Endothelial cell of umbilical vein (primary cell): Measurements from ENCODE around the gene AQP2. TPM values are rescaled to one million over a fixed set of nuclear protein-coding genes. Genes with fewer than 3 reads are reported as not detected.
"Not testable (repeated sequence)": the region's sequence is repeated elsewhere in the genome, so short reads cannot be mapped to it uniquely, and the experiment has no call there.

Source experiments
- BruUV-seq: library from RNA; stranded (reverse); fragments of 400-500 nt; replicated peaks from 2 replicates; lab custom pipeline; 2021; lab: Mats Ljungman, UMichigan
- CTCF ChIA-PET: fragments of 300-600, 350-600 bp; sonication (Branson Sonifier 250); formaldehyde crosslinking; loops from one replicate; lab custom pipeline; 2021; ENCODE audit warnings: antibody characterized with exemption, inconsistent platforms; lab: Charles Lee
- POLR2A ChIA-PET: fragments of 300-600, 350-600 bp; sonication (Branson Sonifier 250); formaldehyde crosslinking; loops from one replicate; lab custom pipeline; 2021; ENCODE audit warnings: antibody characterized with exemption, inconsistent platforms; lab: Charles Lee
- DNase-seq: peaks from one replicate; pipeline ENCODE4 v3.0.0-alpha.2; 2011; ENCODE audit warnings: low read depth, low spot score
- FAIRE-seq: peaks from 2 replicates; lab custom pipeline; 2011; peaks lifted over from hg19 to GRCh38; lab: Jason Lieb, UNC
- H2AFZ ChIP-seq: 2 replicates; pipeline ENCODE4 v1.6.0; 2012; ENCODE audit warnings: low read depth, low read length, control low read depth, inconsistent platforms
- H3K27ac ChIP-seq: 2 replicates; pipeline ENCODE4 v1.5.1; 2011; ENCODE audit warnings: low read depth, mild to moderate bottlenecking, control low read depth, low read length, moderate library complexity; ENCODE audit not compliant: insufficient read depth
- H3K27me3 ChIP-seq, 2 experiments: 2 replicates each; pipeline versions ENCODE4 v1.6.0 to v1.6.1; 2011; ENCODE audit warnings: low read length in 2 of 2, mixed read lengths in 1 of 2; ENCODE audit not compliant: control insufficient read depth in 2 of 2, insufficient read depth in 2 of 2
- H3K36me3 ChIP-seq, 2 experiments: 2 replicates in 1 of 2; 3 replicates in 1 of 2; pipeline ENCODE4 v1.5.1; 2011; ENCODE audit warnings: low read length in 2 of 2, mild to moderate bottlenecking in 1 of 2, moderate library complexity in 1 of 2; ENCODE audit not compliant: control insufficient read depth in 2 of 2, insufficient read depth in 2 of 2; ENCODE audit errors: extremely low read depth in 1 of 2
- H3K4me1 ChIP-seq: 3 replicates; pipeline ENCODE4 v1.5.1; 2011; ENCODE audit warnings: mild to moderate bottlenecking, low read length; ENCODE audit not compliant: control insufficient read depth, insufficient read depth; ENCODE audit errors: extremely low read depth
- H3K4me2 ChIP-seq: 2 replicates; pipeline ENCODE4 v1.6.1; 2011; ENCODE audit warnings: low read length, control low read depth, mixed read lengths; ENCODE audit not compliant: insufficient read depth
- H3K4me3 ChIP-seq, 3 experiments: fragments of 200-600 bp in 1 of 3; sonication (generic), shearing (Covaris generic) in 1 of 3; replicated peaks in 1 of 3; 2 replicates each; pipeline ENCODE4 v1.5.1; 2011 to 2016; ENCODE audit warnings: control low read depth in 3 of 3, low read length in 3 of 3, mild to moderate bottlenecking in 2 of 3, inconsistent platforms in 1 of 3, low read depth in 1 of 3, moderate library complexity in 1 of 3; ENCODE audit not compliant: insufficient read depth in 1 of 3
- H3K79me2 ChIP-seq: 2 replicates; pipeline ENCODE4 v1.6.0; 2012; ENCODE audit warnings: low read length, inconsistent platforms; ENCODE audit not compliant: control insufficient read depth, insufficient read depth
- H3K9ac ChIP-seq: replicated peaks from 2 replicates; pipeline ENCODE3; 2011; ENCODE audit warnings: low read length, control low read depth; ENCODE audit not compliant: insufficient read depth; ENCODE audit errors: extremely low read depth
- H3K9me1 ChIP-seq: replicated peaks from 3 replicates; pipeline ENCODE4 v1.6.0; 2011; ENCODE audit warnings: mild to moderate bottlenecking, low read length; ENCODE audit not compliant: control insufficient read depth, insufficient read depth; ENCODE audit errors: extremely low read depth
- H3K9me3 ChIP-seq: replicated peaks from 2 replicates; pipeline ENCODE4 v1.5.1; 2012; ENCODE audit warnings: low read length, inconsistent platforms; ENCODE audit not compliant: control insufficient read depth, insufficient read depth
- H4K20me1 ChIP-seq: replicated peaks from 2 replicates; pipeline ENCODE3; 2011; ENCODE audit warnings: mild to moderate bottlenecking, low read length; ENCODE audit not compliant: control insufficient read depth, insufficient read depth; ENCODE audit errors: extremely low read depth
- CTCF ChIP-seq, 2 donors: IDR thresholded peaks; 1 replicate in 1 of 2; 2 replicates in 1 of 2; pipeline ENCODE4 v1.5.1; 2011; ENCODE audit warnings: low read length in 2 of 2, mild to moderate bottlenecking in 2 of 2, moderate library complexity in 2 of 2, control low read depth in 1 of 2, inconsistent platforms in 1 of 2, low read depth in 1 of 2; ENCODE audit not compliant: insufficient read depth in 1 of 2; ENCODE audit errors: extremely low read depth in 1 of 2
- EZH2 ChIP-seq: IDR thresholded peaks from 2 replicates; pipeline ENCODE4 v1.6.1; 2012; ENCODE audit warnings: borderline replicate concordance, low read depth, mild to moderate bottlenecking, moderate library complexity, low read length, inconsistent platforms; ENCODE audit not compliant: severe bottlenecking
- FOS ChIP-seq: IDR thresholded peaks from 2 replicates; pipeline ENCODE4 v1.6.1; 2011; ENCODE audit warnings: mild to moderate bottlenecking, low read length, moderate library complexity, borderline replicate concordance; ENCODE audit not compliant: insufficient read depth
- GATA2 ChIP-seq: IDR thresholded peaks from 2 replicates; pipeline ENCODE4 v1.7.0; 2011; ENCODE audit warnings: low read depth, mild to moderate bottlenecking, moderate library complexity, mixed read lengths, low read length; ENCODE audit not compliant: insufficient read length, insufficient read depth
- JUN ChIP-seq: IDR thresholded peaks from 2 replicates; pipeline ENCODE4 v1.6.1; 2011; ENCODE audit warnings: borderline replicate concordance, low read depth; ENCODE audit not compliant: insufficient read length, insufficient read depth
- MAX ChIP-seq: IDR thresholded peaks from 2 replicates; pipeline ENCODE4 v1.6.1; 2011; ENCODE audit not compliant: insufficient read depth, insufficient read length
- MYC ChIP-seq: IDR thresholded peaks from one replicate; pipeline ENCODE4 v1.6.1; 2011; ENCODE audit warnings: mild to moderate bottlenecking, low read depth, low read length
- POLR2A ChIP-seq: IDR thresholded peaks from 2 replicates; pipeline ENCODE4 v1.6.1; 2012; ENCODE audit warnings: low read depth, mild to moderate bottlenecking, control low read depth, low read length
- POLR2AphosphoS5 ChIP-seq: IDR thresholded peaks from 2 replicates; pipeline ENCODE4 v1.6.1; 2012; ENCODE audit warnings: low read depth, mild to moderate bottlenecking, control low read depth, low read length, moderate library complexity; ENCODE audit not compliant: insufficient read depth
- dilution Hi-C: fragments of 300-500 bp; cut with MboI; formaldehyde crosslinking; loops from one replicate; pipeline ENCODE4 v1.15.0; 2019; ENCODE audit warnings: low sequenced_read_pairs; ENCODE audit not compliant: extremely low pct_ligation_motif_present
- intact Hi-C: fragments of 100-400 bp; cut with micrococcal nuclease; formaldehyde crosslinking; loops from one replicate; pipeline ENCODE4 v1.10.0; 2022
- polyA plus RNA-seq, 4 experiments: library from polyadenylated mRNA; depleted of rRNA in 3 of 4; stranded (reverse) in 3 of 4; unstranded in 1 of 4; fragments of >200 nt; gene quantifications; 2 replicates each; pipeline versions ENCODE4 v1.2.1 to v1.2.3, GENCODE V29; 2011 to 2012; ENCODE audit warnings: missing spikeins in 1 of 4
- total RNA-seq: library from RNA; stranded (reverse); gene quantifications from 2 replicates; pipeline ENCODE4 v1.2.3, GENCODE V29; 2021

The AQP2 gene
- total and polyA plus RNA-seq, 2 donors (not counting 3 experiments of a cell fraction or from before 2014, with no cell fraction given) = not detected

- no peak overlapping the region for H3K4me3 ChIP-seq
- intact Hi-C loops = no loop called here
- no peak overlapping the region for H3K4me2 ChIP-seq
- no peaks in the 10 kb centered on the region for H3K79me2 ChIP-seq
- peaks cover 2 to 14% of the 10 kb centered on the region in 2 experiments for H3K36me3 ChIP-seq
- no peak overlapping the region for H3K9ac ChIP-seq
- no peak overlapping the region for H3K27ac ChIP-seq
- POLR2A ChIA-PET = no interaction called here
- no TSS peak for BruUV-seq
- H3K9me1 ChIP-seq = no peaks in the 10 kb centered on the region
- no peak for FAIRE-seq
- H3K9me3 ChIP-seq = no peaks in the 10 kb centered on the region
- no peak overlapping the region for H2AFZ ChIP-seq
- dilution Hi-C loops = no loop called here
- TF ChIP-seq FOS (no peak), CTCF (IDR thresholded peaks at IDR 0.05; ENCODE audit: extremely low read depth in 1 of 2, insufficient read depth in 1 of 2, low read depth in 1 of 2, low read length in 2 of 2) (no peak), MAX (no peak), POLR2A (no peak), JUN (no peak), POLR2AphosphoS5 (no peak), GATA2 (no peak), EZH2 (no peak), MYC (no peak)
- H4K20me1 ChIP-seq = no peaks in the 10 kb centered on the region
- DNase-seq = no peak
- no peaks in the 10 kb centered on the region for H3K27me3 ChIP-seq
- CTCF ChIA-PET = interaction anchor here (2.1 kb wide), 1 partner anchor 21 kb away, joined by 4 read pairs; no protein-coding TSS in a partner anchor
- H3K4me1 ChIP-seq = peaks cover 14% of the 10 kb centered on the region
Measured at GRCh38 chr12:49987625-49988303, 37.2 kb downstream of the AQP2 start.

GRCh38 chr12:49989400-49989799 lies 38.9 kb downstream of the AQP2 start:
- FAIRE-seq, dilution Hi-C loops: not testable (repeated sequence)
- H3K36me3 ChIP-seq = peaks cover 2 to 19% of the 10 kb centered on the region in 2 experiments

More at GRCh38 chr12:49989400-49989799, 38.9 kb downstream of the AQP2 start:
- H3K9me1 ChIP-seq, H2AFZ ChIP-seq, H3K9ac ChIP-seq, POLR2A ChIA-PET, DNase-seq, intact Hi-C loops, H3K4me3 ChIP-seq, H3K4me2 ChIP-seq, H3K79me2 ChIP-seq, H3K9me3 ChIP-seq, H3K27me3 ChIP-seq, H4K20me1 ChIP-seq, H3K27ac ChIP-seq, H3K4me1 ChIP-seq: not testable (repeated sequence)
- CTCF ChIA-PET = interaction anchor here (1.0 to 2.1 kb wide), 4 partner anchors 17 to 44 kb away, joined by 3 to 4 read pairs (median 4); partner anchors contain the start of gene AQP6
- BruUV-seq = TSS peak; percentile 53
